Endothelial cell of umbilical vein (primary cell): Measurements from ENCODE around the gene RNF217. TPM values are rescaled to one million over a fixed set of nuclear protein-coding genes. Genes with fewer than 3 reads are reported as not detected.

Source experiments
- BruUV-seq: library from RNA; stranded (reverse); fragments of 400-500 nt; replicated peaks from 2 replicates; lab custom pipeline; 2021; lab: Mats Ljungman, UMichigan
- CTCF ChIA-PET: fragments of 300-600, 350-600 bp; sonication (Branson Sonifier 250); formaldehyde crosslinking; loops from one replicate; lab custom pipeline; 2021; ENCODE audit warnings: antibody characterized with exemption, inconsistent platforms; lab: Charles Lee
- POLR2A ChIA-PET: fragments of 300-600, 350-600 bp; sonication (Branson Sonifier 250); formaldehyde crosslinking; loops from one replicate; lab custom pipeline; 2021; ENCODE audit warnings: antibody characterized with exemption, inconsistent platforms; lab: Charles Lee
- DNase-seq: peaks from one replicate; pipeline ENCODE4 v3.0.0-alpha.2; 2011; ENCODE audit warnings: low read depth, low spot score
- FAIRE-seq: peaks from 2 replicates; lab custom pipeline; 2011; peaks lifted over from hg19 to GRCh38; lab: Jason Lieb, UNC
- H2AFZ ChIP-seq: 2 replicates; pipeline ENCODE4 v1.6.0; 2012; ENCODE audit warnings: low read depth, low read length, control low read depth, inconsistent platforms
- H3K27ac ChIP-seq: 2 replicates; pipeline ENCODE4 v1.5.1; 2011; ENCODE audit warnings: low read depth, mild to moderate bottlenecking, control low read depth, low read length, moderate library complexity; ENCODE audit not compliant: insufficient read depth
- H3K27me3 ChIP-seq, 2 experiments: 2 replicates each; pipeline versions ENCODE4 v1.6.0 to v1.6.1; 2011; ENCODE audit warnings: low read length in 2 of 2, mixed read lengths in 1 of 2; ENCODE audit not compliant: control insufficient read depth in 2 of 2, insufficient read depth in 2 of 2
- H3K36me3 ChIP-seq, 2 experiments: 2 replicates in 1 of 2; 3 replicates in 1 of 2; pipeline ENCODE4 v1.5.1; 2011; ENCODE audit warnings: low read length in 2 of 2, mild to moderate bottlenecking in 1 of 2, moderate library complexity in 1 of 2; ENCODE audit not compliant: control insufficient read depth in 2 of 2, insufficient read depth in 2 of 2; ENCODE audit errors: extremely low read depth in 1 of 2
- H3K4me1 ChIP-seq: 3 replicates; pipeline ENCODE4 v1.5.1; 2011; ENCODE audit warnings: mild to moderate bottlenecking, low read length; ENCODE audit not compliant: control insufficient read depth, insufficient read depth; ENCODE audit errors: extremely low read depth
- H3K4me2 ChIP-seq: 2 replicates; pipeline ENCODE4 v1.6.1; 2011; ENCODE audit warnings: low read length, control low read depth, mixed read lengths; ENCODE audit not compliant: insufficient read depth
- H3K4me3 ChIP-seq, 3 experiments: fragments of 200-600 bp in 1 of 3; sonication (generic), shearing (Covaris generic) in 1 of 3; replicated peaks in 1 of 3; 2 replicates each; pipeline ENCODE4 v1.5.1; 2011 to 2016; ENCODE audit warnings: control low read depth in 3 of 3, low read length in 3 of 3, mild to moderate bottlenecking in 2 of 3, inconsistent platforms in 1 of 3, low read depth in 1 of 3, moderate library complexity in 1 of 3; ENCODE audit not compliant: insufficient read depth in 1 of 3
- H3K79me2 ChIP-seq: 2 replicates; pipeline ENCODE4 v1.6.0; 2012; ENCODE audit warnings: low read length, inconsistent platforms; ENCODE audit not compliant: control insufficient read depth, insufficient read depth
- H3K9ac ChIP-seq: replicated peaks from 2 replicates; pipeline ENCODE3; 2011; ENCODE audit warnings: low read length, control low read depth; ENCODE audit not compliant: insufficient read depth; ENCODE audit errors: extremely low read depth
- H3K9me1 ChIP-seq: replicated peaks from 3 replicates; pipeline ENCODE4 v1.6.0; 2011; ENCODE audit warnings: mild to moderate bottlenecking, low read length; ENCODE audit not compliant: control insufficient read depth, insufficient read depth; ENCODE audit errors: extremely low read depth
- H3K9me3 ChIP-seq: replicated peaks from 2 replicates; pipeline ENCODE4 v1.5.1; 2012; ENCODE audit warnings: low read length, inconsistent platforms; ENCODE audit not compliant: control insufficient read depth, insufficient read depth
- H4K20me1 ChIP-seq: replicated peaks from 2 replicates; pipeline ENCODE3; 2011; ENCODE audit warnings: mild to moderate bottlenecking, low read length; ENCODE audit not compliant: control insufficient read depth, insufficient read depth; ENCODE audit errors: extremely low read depth
- EZH2 ChIP-seq: IDR thresholded peaks from 2 replicates; pipeline ENCODE4 v1.6.1; 2012; ENCODE audit warnings: borderline replicate concordance, low read depth, mild to moderate bottlenecking, moderate library complexity, low read length, inconsistent platforms; ENCODE audit not compliant: severe bottlenecking
- FOS ChIP-seq: IDR thresholded peaks from 2 replicates; pipeline ENCODE4 v1.6.1; 2011; ENCODE audit warnings: mild to moderate bottlenecking, low read length, moderate library complexity, borderline replicate concordance; ENCODE audit not compliant: insufficient read depth
- GATA2 ChIP-seq: IDR thresholded peaks from 2 replicates; pipeline ENCODE4 v1.7.0; 2011; ENCODE audit warnings: low read depth, mild to moderate bottlenecking, moderate library complexity, mixed read lengths, low read length; ENCODE audit not compliant: insufficient read length, insufficient read depth
- JUN ChIP-seq: IDR thresholded peaks from 2 replicates; pipeline ENCODE4 v1.6.1; 2011; ENCODE audit warnings: borderline replicate concordance, low read depth; ENCODE audit not compliant: insufficient read length, insufficient read depth
- MAX ChIP-seq: IDR thresholded peaks from 2 replicates; pipeline ENCODE4 v1.6.1; 2011; ENCODE audit not compliant: insufficient read depth, insufficient read length
- MYC ChIP-seq: IDR thresholded peaks from one replicate; pipeline ENCODE4 v1.6.1; 2011; ENCODE audit warnings: mild to moderate bottlenecking, low read depth, low read length
- POLR2A ChIP-seq: IDR thresholded peaks from 2 replicates; pipeline ENCODE4 v1.6.1; 2012; ENCODE audit warnings: low read depth, mild to moderate bottlenecking, control low read depth, low read length
- POLR2AphosphoS5 ChIP-seq: IDR thresholded peaks from 2 replicates; pipeline ENCODE4 v1.6.1; 2012; ENCODE audit warnings: low read depth, mild to moderate bottlenecking, control low read depth, low read length, moderate library complexity; ENCODE audit not compliant: insufficient read depth
- dilution Hi-C: fragments of 300-500 bp; cut with MboI; formaldehyde crosslinking; loops from one replicate; pipeline ENCODE4 v1.15.0; 2019; ENCODE audit warnings: low sequenced_read_pairs; ENCODE audit not compliant: extremely low pct_ligation_motif_present
- intact Hi-C: fragments of 100-400 bp; cut with micrococcal nuclease; formaldehyde crosslinking; loops from one replicate; pipeline ENCODE4 v1.10.0; 2022
- polyA plus RNA-seq, 4 experiments: library from polyadenylated mRNA; depleted of rRNA in 3 of 4; stranded (reverse) in 3 of 4; unstranded in 1 of 4; fragments of >200 nt; gene quantifications; 2 replicates each; pipeline versions ENCODE4 v1.2.1 to v1.2.3, GENCODE V29; 2011 to 2012; ENCODE audit warnings: missing spikeins in 1 of 4
- total RNA-seq: library from RNA; stranded (reverse); gene quantifications from 2 replicates; pipeline ENCODE4 v1.2.3, GENCODE V29; 2021
- TF ChIP-seq, protein P1 (sequence below), 2 donors: IDR thresholded peaks; 1 replicate in 1 of 2; 2 replicates in 1 of 2; pipeline ENCODE4 v1.5.1; 2011; ENCODE audit warnings: low read length in 2 of 2, mild to moderate bottlenecking in 2 of 2, moderate library complexity in 2 of 2, control low read depth in 1 of 2, inconsistent platforms in 1 of 2, low read depth in 1 of 2; ENCODE audit not compliant: insufficient read depth in 1 of 2; ENCODE audit errors: extremely low read depth in 1 of 2

RNF217 gene
- total and polyA plus RNA-seq, 2 donors (not counting 3 experiments of a cell fraction or from before 2014, with no cell fraction given) = 8.8 to 32.5 TPM

GRCh38 chr6:124996411-124996810 lies 34.2 kb downstream of the RNF217 start:
- Histone ChIP-seq H2AFZ (no peak overlapping the region), H3K27ac (no peak overlapping the region), H3K4me2 (no peak overlapping the region), H3K36me3 (peaks cover 0 to 2% of the 10 kb centered on the region in 2 experiments), H3K4me1 (peaks cover 13% of the 10 kb centered on the region), H3K9ac (no peak overlapping the region), H3K79me2 (peaks cover 7% of the 10 kb centered on the region), H4K20me1 (no peaks in the 10 kb centered on the region), H3K9me1 (no peaks in the 10 kb centered on the region), H3K4me3 (no peak overlapping the region), H3K9me3 (no peaks in the 10 kb centered on the region), H3K27me3 (no peaks in the 10 kb centered on the region)
- dilution Hi-C loops = no loop called here
- no peak for FAIRE-seq
- CTCF ChIA-PET = no interaction called here
- POLR2A ChIA-PET = no interaction called here
- no peak for TF ChIP-seq FOS
- TF ChIP-seq POLR2AphosphoS5 = no peak
- no peak for TF ChIP-seq MYC
- TF ChIP-seq GATA2 = no peak
- TF ChIP-seq POLR2A = no peak
- TF ChIP-seq JUN = no peak
- no peak for TF ChIP-seq EZH2
- TF ChIP-seq MAX = no peak
- TF ChIP-seq, protein P1, sequence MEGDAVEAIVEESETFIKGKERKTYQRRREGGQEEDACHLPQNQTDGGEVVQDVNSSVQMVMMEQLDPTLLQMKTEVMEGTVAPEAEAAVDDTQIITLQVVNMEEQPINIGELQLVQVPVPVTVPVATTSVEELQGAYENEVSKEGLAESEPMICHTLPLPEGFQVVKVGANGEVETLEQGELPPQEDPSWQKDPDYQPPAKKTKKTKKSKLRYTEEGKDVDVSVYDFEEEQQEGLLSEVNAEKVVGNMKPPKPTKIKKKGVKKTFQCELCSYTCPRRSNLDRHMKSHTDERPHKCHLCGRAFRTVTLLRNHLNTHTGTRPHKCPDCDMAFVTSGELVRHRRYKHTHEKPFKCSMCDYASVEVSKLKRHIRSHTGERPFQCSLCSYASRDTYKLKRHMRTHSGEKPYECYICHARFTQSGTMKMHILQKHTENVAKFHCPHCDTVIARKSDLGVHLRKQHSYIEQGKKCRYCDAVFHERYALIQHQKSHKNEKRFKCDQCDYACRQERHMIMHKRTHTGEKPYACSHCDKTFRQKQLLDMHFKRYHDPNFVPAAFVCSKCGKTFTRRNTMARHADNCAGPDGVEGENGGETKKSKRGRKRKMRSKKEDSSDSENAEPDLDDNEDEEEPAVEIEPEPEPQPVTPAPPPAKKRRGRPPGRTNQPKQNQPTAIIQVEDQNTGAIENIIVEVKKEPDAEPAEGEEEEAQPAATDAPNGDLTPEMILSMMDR (IDR thresholded peaks at IDR 0.05; ENCODE audit: extremely low read depth in 1 of 2, insufficient read depth in 1 of 2, low read depth in 1 of 2, low read length in 2 of 2) = no peak
- intact Hi-C loops = no loop called here
- no TSS peak for BruUV-seq
- no peak for DNase-seq
